GM19452 (cell line): Measurements from ENCODE around the gene EFNA4.

Experiments used
- ATAC-seq: cut with Tn5 transposase; IDR thresholded peaks from one replicate; pipeline ENCODE4 v1.9.1; 2021; ENCODE audit not compliant: unreplicated experiment

The EFNA4 gene

DNA sequence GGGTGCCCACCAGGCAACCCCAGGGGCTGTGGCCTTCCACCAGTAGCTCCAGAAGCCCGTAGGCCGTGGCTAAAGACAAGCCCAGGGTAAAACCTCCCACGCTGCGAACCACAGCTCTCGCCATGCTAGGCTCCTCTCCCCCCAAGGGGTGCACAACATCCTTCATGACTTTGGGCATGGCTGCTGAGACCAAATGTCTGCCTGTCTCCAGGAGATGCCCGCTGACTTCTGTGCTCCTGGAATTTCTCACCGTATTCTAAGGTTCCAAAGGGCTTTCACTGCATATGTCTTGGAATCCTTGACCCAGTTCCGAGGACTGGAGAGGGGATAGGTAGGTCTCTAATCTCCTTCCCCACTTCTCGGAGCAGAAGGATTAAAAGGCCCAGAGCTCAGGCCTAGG is 30.0 kb upstream of the EFNA4 start, which contains the start of the genes DCST1 and DCST2:
Gene DCST1, plus strand, starts transcription at position 301 of the 400 bp plus-strand sequence. CDS start 213 bp downstream, outside the sequence.
Gene DCST2, minus strand, starts transcription at position 258 of the 400 bp plus-strand sequence. Its CDS starts 80 bp downstream, at position 178.
- no peak for ATAC-seq

DNA sequence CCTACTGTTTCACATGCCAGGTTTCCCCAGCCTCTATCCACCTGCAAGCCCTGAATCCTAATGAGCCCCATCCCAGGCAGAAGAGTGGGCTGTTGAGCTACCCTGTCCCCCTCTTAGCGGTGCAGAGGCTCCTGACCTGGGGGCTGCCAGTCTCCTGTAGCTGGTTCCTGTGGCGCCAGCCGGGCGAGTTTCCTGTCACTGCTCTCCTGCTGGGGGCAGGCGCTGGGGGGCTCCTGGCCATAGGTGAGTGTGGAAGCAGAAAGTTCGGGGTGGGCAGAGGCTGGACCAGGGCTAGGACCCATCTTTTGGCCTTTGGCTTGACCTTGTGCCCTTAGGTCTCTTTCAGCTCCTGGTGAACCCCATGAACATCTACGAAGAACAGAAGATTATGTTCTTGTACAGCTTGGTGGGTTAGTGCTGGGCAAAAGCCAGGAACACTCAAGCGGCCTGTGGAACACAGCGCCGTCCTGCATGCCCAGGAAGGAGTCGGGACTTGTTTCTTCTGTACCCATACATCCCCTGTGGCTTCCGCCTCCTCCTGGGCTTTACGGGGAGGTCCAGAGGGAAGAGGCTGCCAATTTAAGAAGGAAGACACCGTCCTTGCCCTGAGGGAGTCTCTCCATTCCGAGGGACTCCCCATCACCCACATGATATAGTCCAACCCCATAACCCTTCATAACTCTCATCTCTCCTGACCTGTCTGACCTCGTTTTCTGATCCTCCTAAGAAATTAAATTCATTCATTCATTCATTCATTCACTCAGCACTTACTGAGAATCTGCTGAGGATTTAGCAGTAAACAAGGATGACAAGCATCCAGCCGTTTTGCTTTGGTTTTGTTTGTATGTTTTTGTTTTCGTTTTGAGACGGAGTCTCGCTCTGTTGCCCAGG is 29.0 kb upstream of the EFNA4 start:
- no peak for ATAC-seq

DNA sequence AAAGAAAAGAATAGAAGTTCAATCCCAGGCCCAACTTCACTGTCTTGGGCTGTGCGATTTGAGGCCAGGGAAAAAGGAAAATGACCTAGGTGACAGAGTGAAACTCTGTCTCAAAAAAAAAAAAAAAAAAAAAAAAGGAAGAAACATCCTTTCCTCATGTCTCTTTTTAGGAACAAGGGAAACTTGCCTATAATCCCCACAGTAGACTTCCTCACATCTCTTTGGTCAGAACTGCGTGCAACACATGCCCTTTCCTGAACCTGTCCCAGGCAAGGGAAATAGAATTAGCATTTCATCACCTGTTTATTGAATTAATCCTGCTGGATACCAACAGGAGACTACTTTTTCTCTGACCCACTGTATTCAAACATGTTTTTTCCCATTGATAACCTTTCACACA is 27.6 kb upstream of the EFNA4 start:
- ATAC-seq: no peak

DNA sequence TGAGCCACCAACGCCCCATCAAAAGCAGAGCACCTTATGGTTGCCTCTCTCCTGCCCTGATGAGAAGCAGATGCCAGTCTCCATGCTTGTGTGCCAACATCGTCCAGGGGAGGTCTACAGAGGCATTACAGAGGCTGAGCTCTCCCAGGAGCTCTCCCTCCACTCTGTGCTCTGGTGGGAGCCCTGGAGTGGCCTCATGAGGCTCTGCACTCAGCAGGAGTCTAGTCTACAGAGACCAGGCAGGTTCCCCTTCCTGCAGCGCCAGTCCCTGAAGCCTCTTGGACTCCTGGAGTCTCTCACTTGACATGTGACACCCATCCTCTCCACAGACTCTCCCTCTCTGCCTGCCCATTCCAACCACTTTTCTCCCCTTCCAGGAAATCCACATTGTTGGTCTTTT is 26.5 kb upstream of the EFNA4 start:
- ATAC-seq: no peak

DNA sequence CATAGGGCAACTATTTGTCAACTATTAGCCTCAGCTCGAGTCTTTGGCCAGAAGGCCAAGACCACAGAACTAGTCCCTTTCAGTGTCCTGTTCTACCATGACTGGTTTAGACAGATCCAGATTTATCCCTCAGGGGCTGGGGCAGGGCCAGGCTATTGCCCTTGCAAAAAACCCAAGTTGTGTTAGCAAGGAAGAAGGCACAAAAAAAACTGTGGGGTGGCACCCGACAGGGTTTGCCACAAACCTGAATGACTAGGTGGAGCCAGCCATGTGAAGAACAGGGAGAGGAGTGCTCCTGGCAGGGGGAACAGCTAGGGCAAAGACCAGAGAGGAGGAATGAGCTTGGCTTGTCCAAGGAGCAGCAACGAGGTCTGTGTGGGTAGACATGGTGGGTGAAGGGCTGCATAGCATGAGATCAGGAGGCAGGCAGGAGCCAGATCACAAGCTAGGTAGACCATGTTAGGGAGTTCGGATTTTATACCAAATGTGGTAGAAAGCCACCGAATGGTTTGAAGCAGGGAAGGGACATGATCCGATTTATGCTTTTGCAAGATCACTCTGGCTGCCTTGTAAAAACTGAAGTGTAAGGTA is 25.6 kb upstream of the EFNA4 start:
- no peak for ATAC-seq

DNA sequence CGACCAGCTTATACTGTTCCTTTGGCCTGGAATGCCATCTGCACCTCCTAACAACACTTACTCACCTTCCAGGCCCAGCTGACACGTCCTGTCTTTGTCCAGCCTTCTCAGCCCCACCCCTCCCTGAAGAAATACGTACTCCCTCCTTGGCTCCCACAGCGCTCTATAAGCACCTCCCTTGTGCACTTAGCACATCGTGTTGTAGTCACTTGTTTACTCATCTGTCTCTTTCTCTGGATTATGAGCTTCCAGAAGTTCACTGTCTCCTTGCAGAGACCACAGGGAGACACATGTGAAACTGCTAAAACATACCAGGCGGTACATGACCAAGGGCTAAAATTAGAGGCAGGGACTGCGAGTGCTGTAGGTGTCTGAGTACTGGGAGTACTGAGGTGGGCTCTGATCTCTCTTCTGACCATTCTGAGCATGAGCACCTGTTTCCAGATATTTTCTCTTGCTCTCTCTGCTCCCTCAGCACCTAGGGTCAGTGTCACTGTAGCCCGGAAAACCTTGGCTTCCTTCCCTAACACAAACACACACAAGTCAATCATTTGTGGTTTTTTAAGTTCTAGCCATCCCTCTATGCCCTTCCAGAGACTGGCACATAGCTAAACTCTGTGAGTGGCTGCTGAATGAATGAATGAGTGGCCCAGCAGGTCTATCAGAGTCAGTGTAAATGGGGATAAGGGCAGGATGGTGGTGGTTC is 24.8 kb upstream of the EFNA4 start:
- no peak for ATAC-seq

DNA sequence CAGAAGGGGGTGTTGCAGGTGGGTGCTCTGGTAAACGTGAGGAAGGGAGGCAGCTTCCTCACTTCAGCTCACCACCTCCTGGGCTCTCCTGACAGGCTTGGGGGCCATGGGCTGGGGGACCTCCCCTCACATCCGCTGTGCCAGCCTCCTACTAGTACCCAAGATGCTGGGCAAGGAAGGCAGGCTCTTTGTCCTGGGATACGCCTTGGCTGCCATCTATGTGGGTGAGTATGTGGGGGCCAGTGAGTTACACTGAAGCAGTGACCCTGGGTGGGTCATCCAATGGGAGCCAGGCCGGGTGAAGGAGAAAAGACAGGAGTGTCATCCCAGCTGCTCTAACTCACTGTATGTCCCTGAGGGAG is 24.3 kb upstream of the EFNA4 start:
- no peak for ATAC-seq

DNA sequence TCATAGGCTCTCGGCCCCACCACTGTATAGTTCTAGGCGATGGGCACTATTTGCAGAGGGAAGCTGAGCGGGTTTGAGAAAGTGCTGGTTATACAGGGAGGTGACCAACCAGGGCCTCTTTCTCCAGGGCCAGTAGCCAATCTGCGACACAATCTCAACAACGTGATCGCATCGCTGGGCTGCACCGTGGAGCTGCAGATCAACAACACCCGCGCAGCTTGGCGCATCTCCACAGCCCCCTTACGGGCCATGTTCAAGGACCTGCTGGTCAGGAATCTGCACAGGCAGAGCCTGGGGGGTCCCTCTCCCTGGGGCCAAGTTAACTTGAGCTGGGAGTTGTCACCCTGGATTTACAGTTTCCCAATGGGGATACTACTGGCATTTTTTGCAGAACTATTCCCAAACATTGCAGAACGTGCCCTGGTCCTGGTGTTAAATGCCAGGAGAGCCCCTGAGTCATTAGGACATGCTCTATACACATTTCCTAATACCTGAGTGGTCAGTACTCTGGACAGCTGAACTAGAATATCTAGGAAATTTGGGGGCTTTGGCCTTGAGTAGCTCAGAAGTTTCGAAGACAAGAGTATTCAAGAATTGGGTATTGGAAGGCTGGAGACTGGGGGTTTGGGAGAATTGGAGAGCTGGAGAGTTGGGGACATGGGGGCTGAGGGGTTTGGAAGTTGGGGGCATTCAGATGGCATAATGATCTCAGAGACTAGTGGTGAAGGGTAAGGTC is 23.0 kb upstream of the EFNA4 start:
- no peak for ATAC-seq

DNA sequence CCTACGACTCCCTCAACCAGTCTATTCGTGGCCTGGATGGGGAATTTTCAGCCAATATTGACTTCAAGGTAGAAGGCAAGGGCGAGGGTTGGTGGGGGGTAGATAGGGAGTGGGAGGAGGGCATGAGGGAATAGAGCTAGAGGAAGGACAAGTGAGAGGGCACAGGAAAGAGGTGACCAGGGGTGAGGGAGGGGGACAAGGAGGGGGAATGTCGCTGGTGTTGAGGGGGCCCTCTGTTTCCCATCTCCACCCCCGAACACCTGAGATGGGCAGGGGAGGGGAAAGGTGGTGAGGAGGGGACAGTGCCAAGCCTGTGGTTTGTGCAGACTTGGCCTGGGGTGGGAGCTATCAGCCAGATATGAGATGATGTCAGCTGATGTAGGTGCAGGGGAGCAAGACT is 20.8 kb upstream of the EFNA4 start:
- ATAC-seq: no peak

DNA sequence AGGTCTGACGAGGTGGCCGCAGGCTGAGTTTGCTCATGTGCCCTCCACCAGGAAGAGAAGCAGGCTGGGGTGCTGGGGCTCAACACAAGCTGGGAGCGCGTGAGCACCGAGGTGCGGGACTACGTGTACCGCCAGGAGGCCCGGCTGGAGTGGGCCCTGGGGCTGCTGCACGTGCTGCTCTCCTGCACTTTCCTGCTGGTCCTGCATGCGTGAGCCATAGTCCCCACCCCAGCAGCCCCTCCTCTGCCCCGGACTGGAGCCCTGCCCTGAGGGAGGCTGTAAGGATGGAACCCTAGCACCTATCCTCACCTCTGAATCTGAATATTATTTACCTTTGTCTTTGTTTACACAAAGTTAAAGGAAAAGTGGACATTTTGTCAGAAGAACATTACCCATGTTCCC is 20.2 kb upstream of the EFNA4 start:
- no peak for ATAC-seq

DNA sequence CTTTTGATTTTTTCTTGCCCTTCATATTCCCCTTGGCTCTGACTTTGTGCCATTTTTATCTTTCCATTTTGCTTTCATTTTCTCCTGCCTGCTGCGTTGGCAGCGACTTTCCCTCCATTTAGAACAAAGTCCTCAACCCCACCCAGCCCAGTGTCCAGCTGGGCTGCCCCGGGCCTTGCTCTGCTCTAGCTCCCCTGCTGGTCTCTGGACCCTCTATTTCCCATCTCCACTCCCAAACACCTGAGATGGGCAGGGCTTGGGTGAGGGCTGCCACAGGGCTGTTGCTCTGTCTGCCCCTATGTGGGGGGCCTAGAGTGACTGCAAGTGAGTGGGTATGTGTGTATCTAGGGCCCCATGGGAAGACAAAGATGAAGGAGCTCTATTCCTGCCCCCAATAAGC is 19.7 kb upstream of the EFNA4 start:
- ATAC-seq: no peak

DNA sequence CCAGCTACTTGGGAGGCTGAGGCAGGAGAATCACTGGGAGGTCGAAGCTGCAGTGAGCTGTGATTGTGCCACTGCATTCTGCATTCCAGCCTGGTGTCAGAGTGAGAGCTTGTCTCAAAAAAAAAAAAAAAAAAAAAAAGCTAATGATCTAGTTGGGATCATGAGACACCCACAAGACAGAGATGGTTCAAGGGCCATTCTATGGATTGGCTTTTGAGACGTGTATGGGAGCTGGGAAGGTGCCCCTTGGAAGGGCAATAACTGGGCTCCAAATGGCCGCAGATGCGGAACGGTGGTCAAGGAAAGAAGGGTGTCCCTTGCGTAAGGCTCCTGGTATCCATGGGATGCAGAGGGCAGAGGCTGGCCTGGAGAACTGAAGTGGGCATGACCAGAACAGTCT is 19.2 kb upstream of the EFNA4 start:
- no peak for ATAC-seq

DNA sequence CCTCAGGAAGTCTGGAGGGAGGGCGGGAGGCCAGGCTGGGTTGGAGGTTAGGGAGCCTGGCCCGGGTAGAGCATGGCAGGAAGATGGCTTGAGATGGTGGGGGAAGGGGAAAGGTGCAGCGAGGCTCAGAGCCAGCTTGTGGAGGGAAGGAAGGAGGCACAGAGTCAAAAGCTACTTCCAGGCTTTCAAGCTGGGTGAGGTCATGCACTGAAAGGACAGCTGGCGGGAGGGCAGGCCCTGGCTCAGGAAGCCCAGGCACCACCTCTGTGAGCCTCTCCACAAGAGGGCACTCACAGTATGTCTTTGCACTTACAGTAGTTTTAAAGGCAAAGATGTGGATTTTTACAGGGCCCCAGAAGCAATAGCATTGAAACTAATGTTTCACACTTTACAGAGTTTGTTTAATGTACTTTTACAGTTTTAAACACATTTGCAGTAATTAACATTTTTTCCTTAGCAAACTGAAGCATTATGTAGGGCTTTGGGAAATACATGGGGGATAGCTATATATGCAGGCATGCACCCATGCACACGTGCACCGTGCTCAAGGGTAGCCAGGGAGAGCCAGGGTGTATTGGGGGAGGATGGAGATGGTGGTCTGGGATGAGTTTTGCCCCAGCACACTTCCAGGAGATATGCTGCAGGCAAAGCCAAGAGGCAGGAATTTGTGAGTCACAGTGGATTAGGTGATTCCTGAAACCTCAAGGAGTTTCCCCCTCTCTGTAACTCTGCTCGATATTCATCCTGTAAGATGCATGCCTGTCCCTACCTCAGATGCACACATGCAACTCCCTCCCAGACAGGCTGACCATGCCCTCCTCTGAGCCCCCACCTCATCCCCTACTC is 18.5 kb upstream of the EFNA4 start:
- ATAC-seq: no peak

DNA sequence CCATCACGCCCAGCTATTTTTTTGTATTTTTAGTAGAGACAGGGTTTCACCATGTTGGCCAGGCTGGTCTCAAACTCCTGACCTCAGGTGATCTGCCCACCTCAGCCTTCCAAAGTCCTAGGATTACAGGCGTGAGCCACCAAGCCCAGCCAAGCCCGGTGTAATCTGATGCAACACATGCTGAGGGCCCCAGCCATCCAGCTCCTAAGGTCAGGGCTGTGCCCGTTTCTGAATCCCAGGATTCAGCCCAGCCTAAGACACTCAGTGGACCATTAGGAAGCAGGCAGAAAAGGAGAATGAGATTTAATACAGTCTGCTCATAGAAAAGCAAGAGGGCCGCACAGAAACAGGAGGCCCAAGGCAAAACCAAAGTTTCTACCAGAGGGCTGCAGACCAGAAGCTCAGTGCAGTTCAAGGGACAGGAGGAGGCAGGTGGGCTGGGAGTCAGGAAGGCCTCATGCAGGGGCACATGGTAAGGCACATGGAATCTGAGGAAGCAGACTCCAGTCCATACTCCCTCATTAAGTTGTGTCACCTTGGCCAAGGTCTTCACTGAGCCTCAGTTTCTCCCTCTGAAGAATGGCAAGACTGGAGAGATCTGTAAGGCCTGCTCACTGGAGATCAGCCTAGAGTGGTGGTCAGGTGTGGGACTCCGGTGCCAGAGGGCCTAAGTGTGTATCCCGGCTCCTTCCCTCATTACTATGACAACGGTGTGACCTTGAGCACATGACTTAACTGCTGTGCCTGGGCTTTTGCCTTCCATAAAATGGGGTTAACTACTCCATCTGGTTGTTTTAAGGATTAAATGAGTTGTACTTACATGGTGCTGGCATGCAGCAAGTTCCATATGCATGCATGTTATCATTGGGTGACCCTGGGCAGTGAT is 14.8 kb upstream of the EFNA4 start:
- ATAC-seq: no peak

DNA sequence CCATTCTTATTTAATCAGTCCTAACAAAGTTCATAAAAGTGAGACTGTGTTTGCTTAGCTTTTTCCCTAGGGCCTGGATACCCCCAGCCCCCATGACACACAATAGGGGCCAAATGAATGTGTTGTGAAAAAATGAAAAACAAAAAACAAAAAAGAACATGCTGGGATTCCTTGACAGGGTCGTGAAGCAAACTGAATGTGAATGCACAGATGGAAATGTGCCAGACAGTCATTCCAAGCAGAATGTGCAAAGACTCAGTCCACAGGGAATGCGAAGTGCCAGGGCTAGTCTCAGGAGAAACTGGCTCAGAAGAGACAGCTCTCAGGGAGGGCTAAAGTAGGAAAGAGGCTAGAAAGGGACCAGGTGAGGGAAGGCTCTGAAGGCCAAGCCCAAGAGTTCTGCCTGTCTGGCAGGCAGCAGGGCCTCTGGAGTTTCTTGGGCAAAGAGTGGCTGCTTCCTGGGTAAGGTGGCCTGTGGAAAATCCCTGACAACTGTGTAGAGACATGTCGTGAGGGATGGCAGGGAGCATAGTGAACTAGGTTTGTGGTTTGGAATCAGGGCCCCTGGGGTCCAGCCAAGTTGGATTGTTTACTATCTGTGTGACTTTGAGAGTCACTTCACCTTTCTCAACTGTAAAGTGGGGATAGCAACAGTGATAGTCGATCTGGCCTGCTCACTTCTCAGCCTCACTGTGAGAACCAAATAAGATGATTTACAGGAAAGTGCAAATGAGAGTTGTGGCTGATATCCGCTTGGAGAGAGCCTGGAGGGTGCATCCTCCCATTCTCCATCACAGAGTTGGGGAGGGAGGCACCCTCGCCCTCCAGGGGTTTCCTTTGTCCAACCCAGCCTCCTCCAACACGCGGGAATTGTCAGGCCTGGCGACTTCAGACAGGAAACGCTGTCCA is 13.6 kb upstream of the EFNA4 start:
- ATAC-seq: no peak

DNA sequence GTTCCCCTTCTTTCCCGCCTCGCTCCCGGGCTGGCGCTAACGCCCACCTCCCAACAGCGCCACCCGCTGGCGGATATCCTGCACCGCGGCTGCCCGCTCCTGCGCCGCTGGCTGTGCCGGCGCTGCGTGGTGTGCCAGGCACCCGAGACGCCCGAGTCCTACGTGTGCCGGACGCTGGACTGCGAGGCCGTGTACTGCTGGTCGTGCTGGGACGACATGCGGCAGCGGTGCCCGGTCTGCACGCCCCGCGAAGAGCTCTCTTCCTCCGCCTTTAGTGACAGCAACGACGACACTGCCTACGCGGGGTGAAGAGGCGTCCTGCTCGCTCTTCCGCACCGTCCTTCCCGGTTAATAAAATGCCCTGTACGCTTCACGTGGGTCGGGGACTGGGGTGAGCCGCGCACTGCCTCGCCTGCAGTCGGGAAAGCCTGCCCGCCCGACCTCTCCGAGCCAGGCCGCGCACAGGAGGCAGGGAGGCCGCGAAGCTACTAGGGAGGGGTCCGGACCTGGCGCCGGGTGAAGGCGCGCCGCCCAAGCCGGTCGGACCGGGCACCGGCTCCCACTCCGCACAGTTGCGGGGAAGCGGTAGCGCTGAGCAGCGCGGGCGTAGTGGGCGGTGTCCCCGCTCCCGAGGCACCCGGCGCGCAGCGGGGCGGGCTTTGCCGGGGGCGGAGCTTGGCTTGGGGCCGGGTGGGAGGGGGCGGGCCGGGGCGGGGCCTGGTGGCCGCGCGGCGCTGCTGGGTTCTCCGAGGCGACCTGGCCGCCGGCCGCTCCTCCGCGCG is 12.8 kb upstream of the EFNA4 start, which contains the start of gene ADAM15:
Gene ADAM15, plus strand, starts transcription at position 757 of the 782 bp plus-strand sequence. CDS start 71 bp downstream, outside the sequence.
- ATAC-seq: peak; percentile 61

DNA sequence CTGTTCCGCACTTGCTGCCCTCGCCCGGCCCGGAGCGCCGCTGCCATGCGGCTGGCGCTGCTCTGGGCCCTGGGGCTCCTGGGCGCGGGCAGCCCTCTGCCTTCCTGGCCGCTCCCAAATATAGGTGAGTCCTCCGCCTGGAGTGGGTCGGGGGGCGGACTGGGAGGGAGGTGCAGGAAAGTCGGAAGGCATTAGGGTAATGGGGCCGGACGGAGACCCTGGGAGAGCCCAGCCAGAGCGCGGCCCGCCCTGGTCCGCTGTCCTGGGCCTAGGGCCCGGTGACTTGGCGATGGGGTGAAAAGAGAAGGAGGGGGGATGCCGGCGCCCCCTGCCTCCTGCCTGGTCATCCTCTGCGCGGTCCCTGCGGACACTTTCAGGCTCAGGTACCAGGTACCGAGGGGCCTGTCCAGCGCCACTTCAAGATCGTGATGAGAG is 12.2 kb upstream of the EFNA4 start:
- peak; percentile 12 for ATAC-seq
